ENCODE measurements around the gene TMEM145. TPM values are rescaled to one million over a fixed set of nuclear protein-coding genes. Genes with fewer than 3 reads are reported as not detected.

The TMEM145 gene
- total and polyA plus RNA-seq, 9 of the 15 experiments (the other 6 are each of a cell fraction or from before 2014, with no cell fraction given) = 0.80 to 5.5 (median 1.9) TPM; not detected in 3

DNA sequence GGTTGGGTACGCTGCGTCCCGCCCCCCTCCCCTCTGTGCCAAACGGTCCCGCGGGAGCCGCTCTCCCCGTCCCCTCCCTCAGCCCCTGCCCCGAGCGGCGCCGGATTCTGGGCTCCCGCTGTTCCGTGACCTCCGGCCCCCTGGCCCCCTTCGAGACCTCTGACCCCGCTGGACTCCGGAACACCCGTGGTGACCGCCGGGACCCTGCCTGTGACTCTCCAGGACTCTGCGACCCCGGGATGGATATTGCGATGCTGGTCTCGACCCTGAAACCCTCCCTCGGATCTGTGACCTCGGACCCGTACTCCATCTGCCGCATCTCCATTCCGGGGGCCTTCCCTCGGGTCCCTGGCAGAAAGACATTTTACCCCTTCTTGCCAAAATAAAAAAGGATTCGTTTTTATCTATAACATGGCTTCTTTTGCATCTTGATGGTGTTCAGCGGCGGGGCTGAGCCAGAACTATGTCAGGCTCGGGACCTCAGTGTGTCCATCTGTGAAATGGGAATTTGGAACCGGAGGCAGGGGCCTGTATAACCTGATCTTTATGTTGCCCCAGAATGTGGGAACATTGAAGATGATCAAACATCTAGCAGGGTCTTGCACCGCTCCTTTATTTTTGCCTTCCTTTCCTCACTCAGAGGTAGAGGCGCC, 11.7 kb downstream of the TMEM145 start (continued):
- TF ChIP-seq NBN (IDR thresholded peaks at IDR 0.05; ENCODE audit: low read depth) = peak; percentile 68; the same call in 1 of the 2 replicates
- TF ChIP-seq SMARCB1 (IDR thresholded peaks at IDR 0.05; ENCODE audit: insufficient read length, low read depth) = no peak
- TF ChIP-seq MEF2A (IDR thresholded peaks at IDR 0.05; ENCODE audit: control insufficient read depth, low read depth, low read length) = no peak
- no peak for TF ChIP-seq NR2F6 (CRISPR knock-in tag; IDR thresholded peaks at IDR 0.05)
- TF ChIP-seq, protein P1, sequence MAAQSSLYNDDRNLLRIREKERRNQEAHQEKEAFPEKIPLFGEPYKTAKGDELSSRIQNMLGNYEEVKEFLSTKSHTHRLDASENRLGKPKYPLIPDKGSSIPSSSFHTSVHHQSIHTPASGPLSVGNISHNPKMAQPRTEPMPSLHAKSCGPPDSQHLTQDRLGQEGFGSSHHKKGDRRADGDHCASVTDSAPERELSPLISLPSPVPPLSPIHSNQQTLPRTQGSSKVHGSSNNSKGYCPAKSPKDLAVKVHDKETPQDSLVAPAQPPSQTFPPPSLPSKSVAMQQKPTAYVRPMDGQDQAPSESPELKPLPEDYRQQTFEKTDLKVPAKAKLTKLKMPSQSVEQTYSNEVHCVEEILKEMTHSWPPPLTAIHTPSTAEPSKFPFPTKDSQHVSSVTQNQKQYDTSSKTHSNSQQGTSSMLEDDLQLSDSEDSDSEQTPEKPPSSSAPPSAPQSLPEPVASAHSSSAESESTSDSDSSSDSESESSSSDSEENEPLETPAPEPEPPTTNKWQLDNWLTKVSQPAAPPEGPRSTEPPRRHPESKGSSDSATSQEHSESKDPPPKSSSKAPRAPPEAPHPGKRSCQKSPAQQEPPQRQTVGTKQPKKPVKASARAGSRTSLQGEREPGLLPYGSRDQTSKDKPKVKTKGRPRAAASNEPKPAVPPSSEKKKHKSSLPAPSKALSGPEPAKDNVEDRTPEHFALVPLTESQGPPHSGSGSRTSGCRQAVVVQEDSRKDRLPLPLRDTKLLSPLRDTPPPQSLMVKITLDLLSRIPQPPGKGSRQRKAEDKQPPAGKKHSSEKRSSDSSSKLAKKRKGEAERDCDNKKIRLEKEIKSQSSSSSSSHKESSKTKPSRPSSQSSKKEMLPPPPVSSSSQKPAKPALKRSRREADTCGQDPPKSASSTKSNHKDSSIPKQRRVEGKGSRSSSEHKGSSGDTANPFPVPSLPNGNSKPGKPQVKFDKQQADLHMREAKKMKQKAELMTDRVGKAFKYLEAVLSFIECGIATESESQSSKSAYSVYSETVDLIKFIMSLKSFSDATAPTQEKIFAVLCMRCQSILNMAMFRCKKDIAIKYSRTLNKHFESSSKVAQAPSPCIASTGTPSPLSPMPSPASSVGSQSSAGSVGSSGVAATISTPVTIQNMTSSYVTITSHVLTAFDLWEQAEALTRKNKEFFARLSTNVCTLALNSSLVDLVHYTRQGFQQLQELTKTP (IDR thresholded peaks at IDR 0.05; ENCODE audit: low read depth in 1 of 2, partially characterized antibody in 2 of 2) = no peak
- TF ChIP-seq ZNF436 (CRISPR knock-in tag; IDR thresholded peaks at IDR 0.05) = no peak
- no peak for TF ChIP-seq KAT2B (IDR thresholded peaks at IDR 0.05; ENCODE audit: low read depth, low read length)
- TF ChIP-seq CBX3 (IDR thresholded peaks at IDR 0.05; ENCODE audit: borderline replicate concordance in 1 of 2, low read length in 2 of 2) = peak in 1 of 2 experiments; percentile 66; a peak in 1 of 3 replicates
- no peak for TF ChIP-seq THRAP3 (IDR thresholded peaks at IDR 0.05; ENCODE audit: borderline replicate concordance)
- TF ChIP-seq KLF16 (IDR thresholded peaks at IDR 0.05) = no peak
- no peak for TF ChIP-seq BHLHE40 (IDR thresholded peaks at IDR 0.05; ENCODE audit: low read length)
- TF ChIP-seq MAFG (tag; conservative IDR thresholded peaks at IDR 0.05) = no peak
- no peak for TF ChIP-seq KLF10 (CRISPR knock-in tag; IDR thresholded peaks at IDR 0.05)
- TF ChIP-seq ZC3H11A (IDR thresholded peaks at IDR 0.05; ENCODE audit: low read depth, low read length) = no peak
- TF ChIP-seq ZFP30 (CRISPR knock-in tag; IDR thresholded peaks at IDR 0.05; ENCODE audit: borderline replicate concordance) = no peak
- no peak for TF ChIP-seq ZNF77 (CRISPR knock-in tag; IDR thresholded peaks at IDR 0.05)
- no peak for TF ChIP-seq HSF4 (CRISPR knock-in tag; IDR thresholded peaks at IDR 0.05; ENCODE audit: borderline replicate concordance)
- TF ChIP-seq MTA2 (IDR thresholded peaks at IDR 0.05; ENCODE audit: low read depth) = 0 out of 2 replicates have a peak, but pooled peaks have one; percentile 6
- peak; percentile 88 for TF ChIP-seq RBM25 (IDR thresholded peaks at IDR 0.05; ENCODE audit: low read depth, low read length, severe bottlenecking)
- no peak for TF ChIP-seq MCM5 (IDR thresholded peaks at IDR 0.05; ENCODE audit: low read depth)
- TF ChIP-seq IFI16 (CRISPR knock-in tag; IDR thresholded peaks at IDR 0.05) = no peak
- TF ChIP-seq ZNF3 (CRISPR knock-in tag; IDR thresholded peaks at IDR 0.05) = no peak
- no peak; the same call in 1 of the 2 replicates for TF ChIP-seq TAL1 (IDR thresholded peaks at IDR 0.05)
- TF ChIP-seq ZKSCAN1 (IDR thresholded peaks at IDR 0.05; ENCODE audit: low read depth, low read length) = no peak
- no peak for TF ChIP-seq LEF1 (IDR thresholded peaks at IDR 0.05)
- no peak for TF ChIP-seq NR4A1 (CRISPR knock-in tag; IDR thresholded peaks at IDR 0.05)
- TF ChIP-seq NR4A1 (tag; IDR thresholded peaks at IDR 0.05) = no peak
- TF ChIP-seq CREBBP (IDR thresholded peaks at IDR 0.05; ENCODE audit: low read depth, low read length) = no peak
- TF ChIP-seq HNRNPH1 (optimal IDR thresholded peaks at IDR 0.05; ENCODE audit: low read depth, low read length) = no peak
- TF ChIP-seq ZNF75A (CRISPR knock-in tag; IDR thresholded peaks at IDR 0.05) = no peak

Measured in K562 (cell line).